Liver (tissue), 10 donors: ENCODE results near the gene HOXD9. TPM values are rescaled to one million over a fixed set of nuclear protein-coding genes. Genes with fewer than 3 reads are reported as not detected.
A peak's percentile ranks its signal among the peaks of the same experiment; 100 is the strongest.

Experiments used
- DNase-seq: peaks from one replicate; pipeline ENCODE4 v3.0.0-alpha.2; 2017; ENCODE audit warnings: low spot score
- H3K27ac ChIP-seq, 2 donors: one replicate each; pipeline ENCODE4 v1.7.0; 2013; ENCODE audit warnings: inconsistent platforms in 2 of 2, low read length in 2 of 2, control low read depth in 1 of 2, low read depth in 1 of 2, mild to moderate bottlenecking in 1 of 2
- H3K27me3 ChIP-seq, 4 donors: one replicate each; pipeline versions ENCODE4 v1.6.1 to v1.7.0; 2013; ENCODE audit warnings: low read length in 3 of 4, inconsistent platforms in 1 of 4, mild to moderate bottlenecking in 1 of 4, moderate library complexity in 1 of 4; ENCODE audit not compliant: control insufficient read depth in 4 of 4, insufficient read depth in 4 of 4
- H3K36me3 ChIP-seq, 4 donors: one replicate each; pipeline versions ENCODE4 v1.6.1 to v1.7.0; 2013; ENCODE audit warnings: low read length in 3 of 4, mild to moderate bottlenecking in 3 of 4, low read depth in 1 of 4, moderate library complexity in 1 of 4; ENCODE audit not compliant: control insufficient read depth in 4 of 4, insufficient read depth in 3 of 4
- H3K4me1 ChIP-seq, 4 donors: one replicate each; pipeline versions ENCODE4 v1.6.1 to v1.7.0; 2013; ENCODE audit warnings: low read length in 3 of 4, mild to moderate bottlenecking in 3 of 4, moderate library complexity in 1 of 4; ENCODE audit not compliant: control insufficient read depth in 4 of 4, insufficient read depth in 4 of 4
- H3K4me3 ChIP-seq, 3 donors: one replicate each; pipeline versions ENCODE4 v1.6.1 to v1.7.0; 2013; ENCODE audit warnings: low read length in 3 of 3, control low read depth in 1 of 3, low read depth in 1 of 3, mild to moderate bottlenecking in 1 of 3
- H3K9ac ChIP-seq, 2 donors: one replicate each; pipeline ENCODE4 v1.7.0; 2013; ENCODE audit warnings: low read length in 2 of 2, mild to moderate bottlenecking in 2 of 2, moderate library complexity in 2 of 2, control low read depth in 1 of 2, low read depth in 1 of 2
- H3K9me3 ChIP-seq, 4 donors: one replicate each; pipeline versions ENCODE4 v1.6.1 to v1.7.0; 2013; ENCODE audit warnings: low read length in 3 of 4; ENCODE audit not compliant: control insufficient read depth in 4 of 4
- EGR1 ChIP-seq, 2 donors: IDR thresholded peaks; 2 replicates each; pipeline ENCODE4 v1.6.1; 2016 to 2018; ENCODE audit warnings: antibody characterized with exemption in 2 of 2, low read depth in 2 of 2
- FOXA1 ChIP-seq: IDR thresholded peaks from 2 replicates; pipeline ENCODE4 v1.6.1; 2016; ENCODE audit warnings: antibody characterized with exemption
- FOXA2 ChIP-seq: IDR thresholded peaks from 2 replicates; pipeline ENCODE4 v1.6.1; 2016; ENCODE audit warnings: antibody characterized with exemption
- GABPA ChIP-seq, 2 donors: IDR thresholded peaks in 1 of 2; conservative IDR thresholded peaks in 1 of 2; 2 replicates each; pipeline ENCODE4 v1.6.1; 2016; ENCODE audit warnings: antibody characterized with exemption in 2 of 2, mild to moderate bottlenecking in 1 of 2, moderate library complexity in 1 of 2
- HNF4G ChIP-seq: IDR thresholded peaks from 2 replicates; pipeline ENCODE4 v1.6.1; 2016; ENCODE audit warnings: antibody characterized with exemption
- JUND ChIP-seq, 2 donors: IDR thresholded peaks; 2 replicates each; pipeline ENCODE4 v1.6.1; 2016; ENCODE audit warnings: antibody characterized with exemption in 2 of 2
- NR2F2 ChIP-seq: IDR thresholded peaks from 2 replicates; pipeline ENCODE4 v1.6.1; 2016; ENCODE audit warnings: antibody characterized with exemption
- RAD21 ChIP-seq, 2 donors: IDR thresholded peaks; 2 replicates each; pipeline ENCODE4 v1.6.1; 2016; ENCODE audit warnings: antibody characterized with exemption in 2 of 2, mild to moderate bottlenecking in 2 of 2
- RXRA ChIP-seq, 2 donors: IDR thresholded peaks; 2 replicates each; pipeline ENCODE4 v1.6.1; 2017 to 2018; ENCODE audit warnings: antibody characterized with exemption in 2 of 2, mild to moderate bottlenecking in 1 of 2
- SP1 ChIP-seq: IDR thresholded peaks from 2 replicates; pipeline ENCODE4 v1.6.1; 2018; ENCODE audit warnings: antibody characterized with exemption, mild to moderate bottlenecking
- TAF1 ChIP-seq: conservative IDR thresholded peaks from 2 replicates; pipeline ENCODE4 v1.6.1; 2016; ENCODE audit warnings: antibody characterized with exemption, mild to moderate bottlenecking
- YY1 ChIP-seq: IDR thresholded peaks from 2 replicates; pipeline ENCODE4 v1.6.1; 2016; ENCODE audit warnings: antibody characterized with exemption, mild to moderate bottlenecking
- WGBS: extraction: QIAGEN DNeasy Blood & Tissue Kit; methylation state at CpG from one replicate; pipeline ENCODE4 v1.1.7; 2013; 5-methylcytosine and 5-hydroxymethylcytosine counted together
- polyA plus RNA-seq, 2 donors: library from polyadenylated mRNA; stranded (reverse) in 1 of 2; unstranded in 1 of 2; fragments of 200-250 nt in 1 of 2; fragments of >200 nt in 1 of 2; fragmentation: Nextera tagmentation in 1 of 2; extraction: Ambion mirVana in 1 of 2; gene quantifications; one replicate each; pipeline versions ENCODE4 v1.2.1 to v1.2.3, GENCODE V29; 2013 to 2015
- small RNA-seq: library from RNA; depleted of rRNA; stranded (forward); fragments of <200 nt; gene quantifications from one replicate; pipeline ENCODE3, GENCODE V24; 2014
- total RNA-seq, 2 donors: library from RNA; depleted of rRNA; stranded (reverse); fragments of >200 nt; gene quantifications; one replicate each; pipeline ENCODE4 v1.2.3, GENCODE V29; 2014
- TF ChIP-seq, protein P1 (sequence below): IDR thresholded peaks from 2 replicates; pipeline ENCODE4 v1.6.1; 2016; ENCODE audit warnings: antibody characterized with exemption
- TF ChIP-seq, protein P2 (sequence below): IDR thresholded peaks from 2 replicates; pipeline ENCODE4 v1.6.1; 2016; ENCODE audit warnings: antibody characterized with exemption
- donor health status: healthy.
- donor health status: healthy.
- donor health status: healthy.
- donor health status: healthy.
- donor health status: healthy.

The HOXD9 gene
- total and polyA plus RNA-seq, 4 donors, result 0.07 TPM; not detected in 3

DNA sequence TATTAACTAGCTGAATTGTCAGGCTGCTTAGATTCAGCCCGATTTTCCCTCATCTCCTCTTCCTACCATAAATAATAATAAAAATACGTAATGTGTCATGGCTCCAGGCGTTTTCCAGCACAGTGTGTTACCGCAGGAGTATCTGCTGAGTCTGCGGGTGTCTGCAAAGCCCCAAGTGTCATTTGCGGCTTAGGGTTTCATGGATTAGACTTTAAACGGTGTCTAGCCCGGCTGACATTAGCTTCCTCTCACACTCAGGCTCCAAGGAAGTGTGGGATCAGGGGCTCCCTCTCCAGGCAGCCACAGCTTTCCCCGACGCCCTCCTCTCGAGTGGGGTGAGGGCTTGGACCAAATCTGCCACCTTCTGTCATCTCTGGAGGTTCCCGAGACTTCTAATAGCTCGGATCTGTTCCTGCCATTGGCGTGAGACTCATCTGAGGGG lies 51.9 kb downstream of the HOXD9 start:
- no peak for TF ChIP-seq GABPA (IDR thresholded peaks at IDR 0.05 in 1 of 2, conservative IDR thresholded peaks at IDR 0.05 in 1 of 2)
- no peak for TF ChIP-seq EGR1 (IDR thresholded peaks at IDR 0.05; ENCODE audit: low read depth in 2 of 2)
- TF ChIP-seq HNF4G, result no peak
- TF ChIP-seq, protein P1, sequence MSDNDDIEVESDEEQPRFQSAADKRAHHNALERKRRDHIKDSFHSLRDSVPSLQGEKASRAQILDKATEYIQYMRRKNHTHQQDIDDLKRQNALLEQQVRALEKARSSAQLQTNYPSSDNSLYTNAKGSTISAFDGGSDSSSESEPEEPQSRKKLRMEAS, result no peak
- no peak for TF ChIP-seq FOXA1
- no peak for TF ChIP-seq NR2F2
- no peak for TF ChIP-seq JUND (IDR thresholded peaks at IDR 0.05)
- TF ChIP-seq FOXA2, result no peak
- no peak for TF ChIP-seq RXRA (IDR thresholded peaks at IDR 0.05)
- no peak for TF ChIP-seq YY1
- TF ChIP-seq TAF1, result no peak
- TF ChIP-seq, protein P2, sequence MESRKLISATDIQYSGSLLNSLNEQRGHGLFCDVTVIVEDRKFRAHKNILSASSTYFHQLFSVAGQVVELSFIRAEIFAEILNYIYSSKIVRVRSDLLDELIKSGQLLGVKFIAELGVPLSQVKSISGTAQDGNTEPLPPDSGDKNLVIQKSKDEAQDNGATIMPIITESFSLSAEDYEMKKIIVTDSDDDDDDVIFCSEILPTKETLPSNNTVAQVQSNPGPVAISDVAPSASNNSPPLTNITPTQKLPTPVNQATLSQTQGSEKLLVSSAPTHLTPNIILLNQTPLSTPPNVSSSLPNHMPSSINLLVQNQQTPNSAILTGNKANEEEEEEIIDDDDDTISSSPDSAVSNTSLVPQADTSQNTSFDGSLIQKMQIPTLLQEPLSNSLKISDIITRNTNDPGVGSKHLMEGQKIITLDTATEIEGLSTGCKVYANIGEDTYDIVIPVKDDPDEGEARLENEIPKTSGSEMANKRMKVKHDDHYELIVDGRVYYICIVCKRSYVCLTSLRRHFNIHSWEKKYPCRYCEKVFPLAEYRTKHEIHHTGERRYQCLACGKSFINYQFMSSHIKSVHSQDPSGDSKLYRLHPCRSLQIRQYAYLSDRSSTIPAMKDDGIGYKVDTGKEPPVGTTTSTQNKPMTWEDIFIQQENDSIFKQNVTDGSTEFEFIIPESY, result no peak
- no peak for TF ChIP-seq SP1
- no peak for TF ChIP-seq RAD21 (IDR thresholded peaks at IDR 0.05)
- peaks cover 8 to 42% (median 28%) of the 10 kb centered on the region in 4 donors for H3K27me3 ChIP-seq
- peaks cover 0 to 10% (median 0%) of the 10 kb centered on the region in 4 donors for H3K9me3 ChIP-seq
- WGBS, result 4% methylated on average over 14 of the region's 14 CpGs
- H3K36me3 ChIP-seq, result no peaks in the 10 kb centered on the region
- H3K27ac ChIP-seq, result no peak overlapping the region
- H3K9ac ChIP-seq, result no peak overlapping the region
- no peak for DNase-seq
- H3K4me1 ChIP-seq, result peaks cover 0 to 16% (median 9%) of the 10 kb centered on the region in 4 donors
- no peak overlapping the region for H3K4me3 ChIP-seq

Small RNA genes within 50 kb of the gene (small RNA-seq; reads per million reads assigned to genes)
- gene MIR10B, result 694 reads per million, percentile 99 among the genes with 10 or more reads in this experiment

Other genes starting within 250 kb of the HOXD9 start
- 10 to 100 TPM; 17.3 to 25.2 TPM for gene LNPK, start 120.5 kb upstream of the HOXD9 start, total RNA-seq
- 1 to 10 TPM; 5.5 to 5.7 TPM for gene LNPK, start 120.5 kb upstream of the HOXD9 start, polyA plus RNA-seq
- gene EVX2, start 38.8 kb upstream of the HOXD9 start, total RNA-seq, result not detected
- not detected for gene EVX2, start 38.8 kb upstream of the HOXD9 start, polyA plus RNA-seq
- gene HOXD13, start 30.0 kb upstream of the HOXD9 start, total RNA-seq, result not detected
- not detected for gene HOXD13, start 30.0 kb upstream of the HOXD9 start, polyA plus RNA-seq
- not detected for gene HOXD12, start 22.9 kb upstream of the HOXD9 start, total RNA-seq
- gene HOXD12, start 22.9 kb upstream of the HOXD9 start, polyA plus RNA-seq, result not detected
- not detected for gene HOXD11, start 15.4 kb upstream of the HOXD9 start, total RNA-seq
- not detected for gene HOXD11, start 15.4 kb upstream of the HOXD9 start, polyA plus RNA-seq
- gene HOXD10, start 5.9 kb upstream of the HOXD9 start, total RNA-seq, result not detected
- not detected for gene HOXD10, start 5.9 kb upstream of the HOXD9 start, polyA plus RNA-seq
- gene HOXD8, start 7.0 kb downstream of the HOXD9 start, total RNA-seq, result under 1 TPM; 0.08 to 0.19 TPM
- under 1 TPM in 1 of 2 donors, not detected in 1; 0.06 TPM for gene HOXD8, start 7.0 kb downstream of the HOXD9 start, polyA plus RNA-seq
- gene HOXD4, start 28.8 kb downstream of the HOXD9 start, total RNA-seq, result not detected
- not detected for gene HOXD4, start 28.8 kb downstream of the HOXD9 start, polyA plus RNA-seq
- gene HOXD3, start 34.6 kb downstream of the HOXD9 start, total RNA-seq, result not detected
- not detected for gene HOXD3, start 34.6 kb downstream of the HOXD9 start, polyA plus RNA-seq
- not detected for gene HOXD1, start 65.9 kb downstream of the HOXD9 start, total RNA-seq
- gene HOXD1, start 65.9 kb downstream of the HOXD9 start, polyA plus RNA-seq, result not detected
- gene MTX2, start 146.7 kb downstream of the HOXD9 start, total RNA-seq, result 10 to 100 TPM; 11.8 to 12.1 TPM
- gene MTX2, start 146.7 kb downstream of the HOXD9 start, polyA plus RNA-seq, result 10 to 100 TPM; 13.3 to 23.5 TPM